Measurements from ENCODE around the gene MFAP1.

MFAP1 gene

GRCh38 chr15:43776101-43776717, 48.3 kb downstream of the MFAP1 start:
- DNase-seq (ENCODE audit: low spot score): no peak

GRCh38 chr15:43775411-43775965, 49.0 kb downstream of the MFAP1 start:
- peak; percentile 38 for DNase-seq (ENCODE audit: low spot score)

GRCh38 chr15:43774062-43774461, 50.4 kb downstream of the MFAP1 start:
- DNase-seq (ENCODE audit: low spot score): no peak

- no peak for DNase-seq (ENCODE audit: low spot score)
Observed at GRCh38 chr15:43772624-43773023, 51.9 kb downstream of the MFAP1 start.

- no peak for DNase-seq (ENCODE audit: low spot score)
Observed at GRCh38 chr15:43771816-43772215, 52.7 kb downstream of the MFAP1 start.

- peak; percentile 72 for DNase-seq (ENCODE audit: low spot score)
Observed at GRCh38 chr15:43769584-43770228, 54.8 kb downstream of the MFAP1 start.

- no peak for DNase-seq (ENCODE audit: low spot score)
Observed at GRCh38 chr15:43763819-43764446, 60.6 kb downstream of the MFAP1 start.

- no peak for DNase-seq (ENCODE audit: low spot score)
Observed at GRCh38 chr15:43762824-43763223, 61.7 kb downstream of the MFAP1 start.

All from AG08395 (cell line).